ENCODE data around the gene MYO7A. TPM values are rescaled to one million over a fixed set of nuclear protein-coding genes. Genes with fewer than 3 reads are reported as not detected.

Gene MYO7A
- total RNA-seq, 4 donors from 2014 or later = 2.0 to 18.2 (median 6.6) TPM

- no peaks in the 10 kb centered on the region for H3K36me3 ChIP-seq
- intact Hi-C loops (cut with DNase I; ENCODE audit: low total_unique reads) = no loop called here
Measured at GRCh38 chr11:77151804-77152509, 23.9 kb downstream of the MYO7A start.

GRCh38 chr11:77152846-77153245 is 24.8 kb downstream of the MYO7A start:
- DNase-seq = no peak
- Histone ChIP-seq H3K4me3 (no peak overlapping the region), H3K9me3 (no peaks in the 10 kb centered on the region), H3K4me1 (no peaks in the 10 kb centered on the region), H3K27me3 (no peaks in the 10 kb centered on the region), H3K27ac (no peak overlapping the region), H3K36me3 (no peaks in the 10 kb centered on the region)
- intact Hi-C loops (cut with DNase I; ENCODE audit: low total_unique reads) = no loop called here
- TF ChIP-seq POLR2A (IDR thresholded peaks at IDR 0.05) = no peak
- no peak for TF ChIP-seq CTCF (IDR thresholded peaks at IDR 0.05)

More at GRCh38 chr11:77151804-77152509, 23.9 kb downstream of the MYO7A start:
- Histone ChIP-seq H3K4me1 (no peaks in the 10 kb centered on the region), H3K4me3 (no peak overlapping the region), H3K9me3 (no peaks in the 10 kb centered on the region), H3K27me3 (no peaks in the 10 kb centered on the region), H3K27ac (no peak overlapping the region)
- no peak for DNase-seq
- TF ChIP-seq POLR2A (IDR thresholded peaks at IDR 0.05) (no peak), CTCF (IDR thresholded peaks at IDR 0.05) (no peak)

- TF ChIP-seq POLR2A (IDR thresholded peaks at IDR 0.05) (no peak), CTCF (IDR thresholded peaks at IDR 0.05) (no peak)
- no peak for DNase-seq
- H3K4me1 ChIP-seq = no peaks in the 10 kb centered on the region
- H3K9me3 ChIP-seq = no peaks in the 10 kb centered on the region
- H3K27ac ChIP-seq = no peak overlapping the region
- intact Hi-C loops (cut with DNase I; ENCODE audit: low total_unique reads) = no loop called here
- H3K27me3 ChIP-seq = no peaks in the 10 kb centered on the region
- H3K36me3 ChIP-seq = no peaks in the 10 kb centered on the region
- no peak overlapping the region for H3K4me3 ChIP-seq
Measured at GRCh38 chr11:77153276-77154185, 25.5 kb downstream of the MYO7A start.

GRCh38 chr11:77154381-77155081 is 26.5 kb downstream of the MYO7A start:
- no peak for DNase-seq
- Histone ChIP-seq H3K27ac (no peak overlapping the region), H3K9me3 (no peaks in the 10 kb centered on the region), H3K4me1 (no peaks in the 10 kb centered on the region), H3K36me3 (no peaks in the 10 kb centered on the region), H3K4me3 (no peak overlapping the region), H3K27me3 (no peaks in the 10 kb centered on the region)
- TF ChIP-seq POLR2A (IDR thresholded peaks at IDR 0.05) (no peak), CTCF (IDR thresholded peaks at IDR 0.05) (no peak)
- intact Hi-C loops (cut with DNase I; ENCODE audit: low total_unique reads) = no loop called here
